Erythroblast (primary cell): ENCODE results near the gene BRI3BP.
"Not testable (repeated sequence)": the region's sequence is repeated elsewhere in the genome, so short reads cannot be mapped to it uniquely, and the experiment has no call there.

Source experiments
- DNase-seq, 2 experiments: peaks; one replicate each; lab custom pipeline; 2025; lab: John Stamatoyannopoulos, UW
- GATA1 ChIP-seq: IDR thresholded peaks from 2 replicates; pipeline ENCODE4 v1.6.1; 2011; ENCODE audit warnings: low read depth, mild to moderate bottlenecking, control low read depth, low read length, moderate library complexity
- POLR2A ChIP-seq: IDR thresholded peaks from 2 replicates; pipeline ENCODE4 v1.6.1; 2011; ENCODE audit warnings: mild to moderate bottlenecking, low read length

BRI3BP gene

DNA sequence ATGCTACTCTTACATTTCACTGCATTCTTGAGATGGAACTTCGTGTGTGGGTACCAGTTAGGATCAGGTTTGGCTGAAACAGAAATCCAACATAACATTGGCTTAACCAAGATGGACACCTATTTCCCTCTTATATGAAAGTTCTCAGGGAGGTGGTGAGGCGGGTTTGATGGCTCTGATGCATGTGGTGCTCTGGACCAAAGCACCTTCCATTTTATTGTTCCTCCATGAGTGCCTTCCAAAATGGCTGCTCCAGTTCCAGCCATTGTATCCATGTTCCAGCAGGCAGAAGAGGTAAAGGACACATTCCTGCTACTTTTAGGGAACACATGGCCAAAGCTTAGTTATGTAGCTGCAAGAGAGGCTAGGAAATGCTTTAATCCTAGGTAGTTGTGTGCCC, 29.6 kb downstream of the BRI3BP start:
- TF ChIP-seq POLR2A (no peak), GATA1 (no peak)
- no peak for DNase-seq

DNA sequence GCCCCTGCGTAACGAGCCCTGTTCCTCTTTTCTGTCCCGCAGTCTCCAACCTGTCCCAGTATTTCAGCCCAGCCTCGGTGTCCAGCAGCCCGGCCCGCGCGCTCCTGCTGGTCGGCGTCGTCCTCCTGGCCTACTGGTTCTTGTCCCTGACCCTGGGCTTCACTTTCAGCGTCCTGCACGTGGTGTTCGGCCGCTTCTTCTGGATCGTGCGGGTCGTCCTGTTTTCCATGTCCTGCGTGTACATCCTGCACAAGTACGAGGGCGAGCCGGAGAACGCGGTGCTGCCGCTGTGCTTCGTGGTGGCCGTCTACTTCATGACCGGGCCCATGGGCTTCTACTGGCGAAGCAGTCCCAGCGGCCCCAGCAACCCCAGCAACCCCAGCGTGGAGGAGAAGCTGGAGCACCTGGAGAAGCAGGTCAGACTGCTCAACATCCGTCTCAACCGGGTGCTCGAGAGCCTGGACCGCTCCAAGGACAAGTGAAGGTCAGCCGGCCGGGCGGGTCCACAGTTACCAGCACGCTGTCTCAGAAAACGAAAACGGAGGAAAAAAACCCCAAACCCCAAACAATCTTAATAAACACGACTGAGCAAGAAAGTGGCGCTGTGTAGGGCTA, 31.6 kb downstream of the BRI3BP start:
- no peak for DNase-seq
- TF ChIP-seq GATA1 (no peak), POLR2A (no peak)

DNA sequence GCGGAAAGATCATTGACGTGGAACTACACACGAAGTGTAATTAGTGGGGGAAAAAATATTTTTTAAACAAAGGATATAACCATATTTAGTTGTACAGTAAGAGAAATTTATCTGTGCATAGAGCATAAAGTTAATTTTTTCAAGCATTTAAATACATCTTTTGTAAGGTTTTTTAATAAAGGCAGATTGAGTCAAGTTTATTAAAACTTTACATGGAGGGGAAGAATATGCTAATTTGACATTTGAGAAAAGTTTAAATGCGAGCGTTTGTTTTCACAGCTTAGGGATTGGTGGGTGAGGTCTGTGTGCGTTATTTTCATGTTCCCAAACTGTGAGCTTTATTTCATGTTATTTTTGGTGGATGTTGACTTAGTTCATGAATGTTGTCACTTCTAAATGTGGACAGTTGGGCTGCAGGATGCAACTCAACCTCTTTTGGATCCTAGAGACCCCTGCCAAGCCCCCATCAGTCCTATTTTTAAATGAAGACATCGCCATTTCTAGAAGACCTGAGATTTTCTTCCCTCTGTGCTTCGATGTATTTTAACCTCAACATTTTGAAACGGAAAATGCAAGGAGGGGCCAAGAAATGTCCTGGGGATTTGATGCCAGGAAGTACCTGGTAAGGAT, 32.3 kb downstream of the BRI3BP start:
- no peak for TF ChIP-seq POLR2A
- no peak for TF ChIP-seq GATA1

GRCh38 chr12:125028106-125028505, 34.7 kb downstream of the BRI3BP start:
- TF ChIP-seq POLR2A, result no peak
- DNase-seq, result no peak

More for the DNA sequence above, 32.3 kb downstream of the BRI3BP start:
- no peak for DNase-seq

DNA sequence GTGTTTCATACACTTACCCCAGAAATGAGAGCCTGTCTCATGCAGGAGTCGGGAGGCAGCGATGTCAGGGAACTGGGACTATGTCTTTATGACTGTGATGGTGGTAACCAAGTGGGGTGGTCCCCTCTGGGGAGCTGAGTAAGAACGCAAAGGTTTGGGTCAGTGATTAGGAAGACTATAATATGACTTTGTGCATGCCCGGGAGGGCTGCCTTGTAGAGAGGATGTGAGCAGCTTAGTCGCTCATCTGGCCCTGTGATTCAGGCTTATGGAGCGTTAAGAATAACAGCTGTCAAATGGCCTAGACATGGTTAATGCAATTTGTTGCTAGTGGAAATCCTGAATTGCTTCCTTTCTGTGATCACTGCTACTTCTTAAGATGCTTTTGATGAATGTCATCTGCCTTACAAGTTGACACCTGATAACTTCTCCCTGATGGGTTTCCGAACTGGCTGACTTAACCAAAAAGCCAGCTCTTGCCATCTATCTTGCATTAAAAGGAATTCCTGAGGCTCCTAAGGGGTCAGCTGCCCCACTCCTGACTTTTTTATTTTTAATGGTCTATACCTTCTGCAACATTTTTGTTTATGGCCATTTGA, 36.4 kb downstream of the BRI3BP start:
- DNase-seq, result no peak
- no peak for TF ChIP-seq POLR2A
- no peak for TF ChIP-seq GATA1

DNA sequence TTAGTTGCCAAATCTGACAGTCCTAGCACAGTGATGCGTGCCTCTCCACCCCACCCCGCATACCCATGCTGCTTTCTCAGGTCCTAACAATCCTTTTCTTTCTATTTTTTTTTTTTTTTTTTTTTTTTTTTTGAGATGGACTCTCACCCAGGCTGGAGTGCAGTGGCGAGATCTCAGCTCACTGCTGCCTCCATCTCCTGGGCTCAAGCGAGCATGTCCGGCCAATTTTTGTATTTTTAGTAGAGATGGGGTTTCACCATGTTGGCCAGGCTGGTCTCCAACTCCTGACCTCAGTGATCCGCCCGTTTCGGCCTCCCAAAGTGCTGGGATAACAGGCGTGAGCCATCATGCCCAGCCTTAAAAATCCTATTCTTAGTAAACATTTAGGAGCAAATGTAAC, 38.0 kb downstream of the BRI3BP start:
- not testable (repeated sequence) for DNase-seq

- no peak for TF ChIP-seq GATA1
- no peak for TF ChIP-seq POLR2A
- DNase-seq, result no peak
These were observed 39.2 kb downstream of the BRI3BP start for GRCh38 chr12:125032466-125033152.

DNA sequence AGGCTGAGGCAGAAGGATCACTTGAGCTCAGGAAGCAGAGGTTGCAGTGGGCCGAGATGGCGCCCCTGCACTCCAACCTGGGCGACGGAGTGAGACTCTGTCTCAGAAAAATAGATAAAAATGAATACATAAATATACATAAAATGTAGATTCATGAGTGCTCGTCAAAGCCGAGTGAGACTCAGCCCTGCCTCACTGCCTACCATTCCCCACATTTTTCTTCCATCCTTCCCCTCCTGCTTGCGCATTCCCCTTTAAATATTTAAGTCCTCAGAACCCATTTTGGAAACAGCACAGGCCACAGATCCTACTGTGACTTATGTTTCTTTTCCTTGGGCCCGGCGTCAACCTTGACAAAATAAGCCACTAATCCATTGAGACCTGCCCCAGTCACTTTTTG, 39.8 kb downstream of the BRI3BP start:
- DNase-seq, result no peak
- TF ChIP-seq POLR2A, result no peak
- no peak for TF ChIP-seq GATA1

GRCh38 chr12:125038976-125039625, 45.7 kb downstream of the BRI3BP start:
- DNase-seq, result no peak
- TF ChIP-seq GATA1 (no peak), POLR2A (no peak)

GRCh38 chr12:125049093-125049458, 55.6 kb downstream of the BRI3BP start:
- no peak for DNase-seq
- no peak for TF ChIP-seq POLR2A

GRCh38 chr12:125050446-125050845, 57.0 kb downstream of the BRI3BP start:
- TF ChIP-seq POLR2A (no peak), GATA1 (no peak)
- no peak for DNase-seq

DNA sequence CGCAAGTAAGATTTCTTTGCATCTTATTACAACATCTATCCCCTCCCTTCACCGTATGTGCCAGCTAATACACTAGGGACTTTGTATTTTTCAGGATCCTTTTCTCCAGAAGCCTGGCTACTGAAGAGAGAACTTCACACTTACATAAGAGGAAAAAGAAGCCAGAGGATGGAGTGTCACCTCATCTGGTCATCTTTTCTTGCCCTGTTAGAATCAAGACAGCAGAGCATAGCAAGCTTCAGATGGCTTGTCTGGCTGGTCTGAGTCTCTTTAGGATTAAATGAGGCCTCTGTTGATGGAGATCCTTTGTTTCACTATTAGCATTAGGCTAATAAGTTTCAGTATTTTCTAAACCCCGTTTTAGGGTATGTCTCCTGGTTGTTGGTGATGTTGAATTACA, 57.4 kb downstream of the BRI3BP start:
- no peak for DNase-seq
- no peak for TF ChIP-seq POLR2A
- TF ChIP-seq GATA1, result no peak

DNA sequence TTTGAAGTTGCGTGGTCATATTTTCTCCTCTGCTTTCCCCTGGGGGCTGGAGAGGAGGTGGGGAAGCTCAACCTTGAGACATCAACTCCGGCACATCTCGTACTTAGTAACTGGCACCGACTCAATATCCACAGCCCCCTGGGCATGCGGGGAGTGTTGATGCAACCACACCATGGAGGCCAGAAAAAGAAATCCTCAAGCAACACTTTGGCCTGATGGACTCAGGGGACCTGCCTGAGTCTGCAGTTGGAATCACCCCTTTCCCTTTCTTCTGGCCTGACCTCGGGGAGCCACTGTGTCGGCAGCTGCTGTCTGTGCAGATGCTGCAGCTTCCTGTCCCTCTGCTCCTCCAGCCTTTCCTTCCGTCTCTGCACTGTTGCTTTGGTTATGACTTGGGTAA, 60.4 kb downstream of the BRI3BP start:
- TF ChIP-seq GATA1 (no peak), POLR2A (no peak)
- DNase-seq, result no peak

DNA sequence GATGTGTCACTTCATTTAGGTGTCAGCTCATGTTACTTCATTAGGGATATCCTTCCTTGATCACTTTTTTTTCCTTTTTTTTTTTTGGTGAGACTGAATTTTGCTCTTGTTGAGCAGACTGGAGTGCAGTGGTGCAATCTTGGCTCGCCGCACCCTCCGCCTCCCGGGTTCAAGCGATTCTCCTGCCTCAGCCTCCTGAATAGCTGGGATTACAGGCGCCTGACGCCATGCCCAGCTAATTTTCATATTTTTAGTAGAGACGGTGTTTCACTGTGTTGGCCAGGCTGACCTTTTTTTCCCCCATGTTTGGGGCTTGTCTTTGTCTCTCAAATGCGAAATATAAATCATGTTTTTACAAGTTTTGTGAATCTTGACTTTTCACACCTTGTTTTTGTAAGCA, 62.1 kb downstream of the BRI3BP start:
- TF ChIP-seq POLR2A, result no peak
- TF ChIP-seq GATA1, result no peak
- DNase-seq, result no peak
